OCI-LY1 (cell line): Measurements from ENCODE around the gene CUX1.

ENCODE experiments used
- EZH2 ChIP-seq: fragments of 200-600 bp; sonication (generic), shearing (Covaris generic); IDR thresholded peaks from 2 replicates; pipeline ENCODE4 v1.8.0; 2017; ENCODE audit warnings: borderline replicate concordance, mixed run types, mild to moderate bottlenecking, antibody characterized with exemption, low read length, moderate library complexity, mixed read lengths
- TF ChIP-seq, protein P1 (sequence below): fragments of 200-600 bp; sonication (generic), shearing (Covaris generic); IDR thresholded peaks from 2 replicates; pipeline ENCODE4 v1.5.1; 2017; ENCODE audit warnings: mild to moderate bottlenecking, antibody characterized with exemption, low read length, moderate library complexity, mixed read lengths

DNA sequence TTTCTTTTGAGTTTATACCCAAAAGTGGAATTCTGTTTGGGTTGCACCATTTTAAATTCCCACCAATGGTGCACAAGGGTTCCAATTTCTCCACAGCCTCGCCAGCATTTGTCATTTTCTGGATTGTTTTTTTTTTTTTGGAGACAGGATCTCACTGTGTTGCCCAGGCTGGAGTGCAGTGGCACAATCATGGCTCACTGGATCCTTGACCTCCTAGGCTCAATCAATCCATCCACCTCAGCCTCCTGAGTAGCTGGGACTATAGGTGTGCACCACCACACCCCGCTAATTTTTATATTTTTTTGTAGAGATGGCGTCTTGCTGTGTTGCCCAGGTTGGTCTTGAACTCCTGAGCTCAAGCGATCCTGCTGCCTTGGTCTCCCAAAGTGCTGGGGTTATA is 46.6 kb downstream of the CUX1 start:
- TF ChIP-seq, protein P1, sequence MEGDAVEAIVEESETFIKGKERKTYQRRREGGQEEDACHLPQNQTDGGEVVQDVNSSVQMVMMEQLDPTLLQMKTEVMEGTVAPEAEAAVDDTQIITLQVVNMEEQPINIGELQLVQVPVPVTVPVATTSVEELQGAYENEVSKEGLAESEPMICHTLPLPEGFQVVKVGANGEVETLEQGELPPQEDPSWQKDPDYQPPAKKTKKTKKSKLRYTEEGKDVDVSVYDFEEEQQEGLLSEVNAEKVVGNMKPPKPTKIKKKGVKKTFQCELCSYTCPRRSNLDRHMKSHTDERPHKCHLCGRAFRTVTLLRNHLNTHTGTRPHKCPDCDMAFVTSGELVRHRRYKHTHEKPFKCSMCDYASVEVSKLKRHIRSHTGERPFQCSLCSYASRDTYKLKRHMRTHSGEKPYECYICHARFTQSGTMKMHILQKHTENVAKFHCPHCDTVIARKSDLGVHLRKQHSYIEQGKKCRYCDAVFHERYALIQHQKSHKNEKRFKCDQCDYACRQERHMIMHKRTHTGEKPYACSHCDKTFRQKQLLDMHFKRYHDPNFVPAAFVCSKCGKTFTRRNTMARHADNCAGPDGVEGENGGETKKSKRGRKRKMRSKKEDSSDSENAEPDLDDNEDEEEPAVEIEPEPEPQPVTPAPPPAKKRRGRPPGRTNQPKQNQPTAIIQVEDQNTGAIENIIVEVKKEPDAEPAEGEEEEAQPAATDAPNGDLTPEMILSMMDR: no peak
- TF ChIP-seq EZH2: no peak
